PFSK-1 (cell line): Measurements from ENCODE around the gene EAF2.

ENCODE experiments used
- POLR2AphosphoS5 ChIP-seq: IDR thresholded peaks from 2 replicates; pipeline ENCODE4 v1.6.1; 2012; ENCODE audit warnings: low read depth, mild to moderate bottlenecking, control low read depth, low read length, moderate library complexity
- SIN3A ChIP-seq: IDR thresholded peaks from 2 replicates; pipeline ENCODE4 v1.6.1; 2012; ENCODE audit warnings: mild to moderate bottlenecking, low read length, moderate library complexity, borderline replicate concordance; ENCODE audit not compliant: insufficient read depth
- TF ChIP-seq, protein P1 (sequence below), 2 experiments: IDR thresholded peaks; 2 replicates each; pipeline versions ENCODE4 v1.6.1 to v1.8.0; 2011 to 2012; ENCODE audit warnings: low read depth in 2 of 2, low read length in 2 of 2, control low read depth in 1 of 2, inconsistent platforms in 1 of 2, mild to moderate bottlenecking in 1 of 2, moderate library complexity in 1 of 2; ENCODE audit not compliant: insufficient read depth in 1 of 2

DNA sequence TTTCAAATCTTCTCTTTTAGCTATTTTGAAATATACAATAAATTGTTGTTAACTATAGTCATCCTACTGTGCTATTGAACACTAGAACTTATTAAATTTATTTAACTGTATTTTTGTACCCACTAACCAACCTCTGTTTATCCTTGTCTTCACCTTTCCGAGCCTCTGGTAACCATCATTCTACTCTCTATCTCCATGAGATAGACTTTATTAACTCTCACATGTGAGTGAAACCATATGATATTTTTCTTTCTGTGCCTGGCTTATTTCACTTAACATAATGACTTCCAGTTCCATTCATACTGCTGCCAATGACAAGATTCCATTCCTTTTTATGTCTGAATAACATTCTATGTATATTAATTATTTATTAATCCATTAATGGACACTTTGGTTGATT is 43.4 kb downstream of the EAF2 start:
- TF ChIP-seq, protein P1, sequence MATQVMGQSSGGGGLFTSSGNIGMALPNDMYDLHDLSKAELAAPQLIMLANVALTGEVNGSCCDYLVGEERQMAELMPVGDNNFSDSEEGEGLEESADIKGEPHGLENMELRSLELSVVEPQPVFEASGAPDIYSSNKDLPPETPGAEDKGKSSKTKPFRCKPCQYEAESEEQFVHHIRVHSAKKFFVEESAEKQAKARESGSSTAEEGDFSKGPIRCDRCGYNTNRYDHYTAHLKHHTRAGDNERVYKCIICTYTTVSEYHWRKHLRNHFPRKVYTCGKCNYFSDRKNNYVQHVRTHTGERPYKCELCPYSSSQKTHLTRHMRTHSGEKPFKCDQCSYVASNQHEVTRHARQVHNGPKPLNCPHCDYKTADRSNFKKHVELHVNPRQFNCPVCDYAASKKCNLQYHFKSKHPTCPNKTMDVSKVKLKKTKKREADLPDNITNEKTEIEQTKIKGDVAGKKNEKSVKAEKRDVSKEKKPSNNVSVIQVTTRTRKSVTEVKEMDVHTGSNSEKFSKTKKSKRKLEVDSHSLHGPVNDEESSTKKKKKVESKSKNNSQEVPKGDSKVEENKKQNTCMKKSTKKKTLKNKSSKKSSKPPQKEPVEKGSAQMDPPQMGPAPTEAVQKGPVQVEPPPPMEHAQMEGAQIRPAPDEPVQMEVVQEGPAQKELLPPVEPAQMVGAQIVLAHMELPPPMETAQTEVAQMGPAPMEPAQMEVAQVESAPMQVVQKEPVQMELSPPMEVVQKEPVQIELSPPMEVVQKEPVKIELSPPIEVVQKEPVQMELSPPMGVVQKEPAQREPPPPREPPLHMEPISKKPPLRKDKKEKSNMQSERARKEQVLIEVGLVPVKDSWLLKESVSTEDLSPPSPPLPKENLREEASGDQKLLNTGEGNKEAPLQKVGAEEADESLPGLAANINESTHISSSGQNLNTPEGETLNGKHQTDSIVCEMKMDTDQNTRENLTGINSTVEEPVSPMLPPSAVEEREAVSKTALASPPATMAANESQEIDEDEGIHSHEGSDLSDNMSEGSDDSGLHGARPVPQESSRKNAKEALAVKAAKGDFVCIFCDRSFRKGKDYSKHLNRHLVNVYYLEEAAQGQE (IDR thresholded peaks at IDR 0.05; ENCODE audit: insufficient read depth in 1 of 2, low read depth in 2 of 2, low read length in 2 of 2) = no peak
- no peak for TF ChIP-seq POLR2AphosphoS5
- no peak for TF ChIP-seq SIN3A
